NCI-H2196 (cell line): Measurements from ENCODE around the gene AURKB.
"Not testable (repeated sequence)": the region's sequence is repeated elsewhere in the genome, so short reads cannot be mapped to it uniquely, and the experiment has no call there.

ENCODE experiments used
- DNase-seq: peaks from one replicate; lab custom pipeline; 2025; ENCODE audit not compliant: unreplicated experiment; lab: John Stamatoyannopoulos, UW

AURKB gene

DNA sequence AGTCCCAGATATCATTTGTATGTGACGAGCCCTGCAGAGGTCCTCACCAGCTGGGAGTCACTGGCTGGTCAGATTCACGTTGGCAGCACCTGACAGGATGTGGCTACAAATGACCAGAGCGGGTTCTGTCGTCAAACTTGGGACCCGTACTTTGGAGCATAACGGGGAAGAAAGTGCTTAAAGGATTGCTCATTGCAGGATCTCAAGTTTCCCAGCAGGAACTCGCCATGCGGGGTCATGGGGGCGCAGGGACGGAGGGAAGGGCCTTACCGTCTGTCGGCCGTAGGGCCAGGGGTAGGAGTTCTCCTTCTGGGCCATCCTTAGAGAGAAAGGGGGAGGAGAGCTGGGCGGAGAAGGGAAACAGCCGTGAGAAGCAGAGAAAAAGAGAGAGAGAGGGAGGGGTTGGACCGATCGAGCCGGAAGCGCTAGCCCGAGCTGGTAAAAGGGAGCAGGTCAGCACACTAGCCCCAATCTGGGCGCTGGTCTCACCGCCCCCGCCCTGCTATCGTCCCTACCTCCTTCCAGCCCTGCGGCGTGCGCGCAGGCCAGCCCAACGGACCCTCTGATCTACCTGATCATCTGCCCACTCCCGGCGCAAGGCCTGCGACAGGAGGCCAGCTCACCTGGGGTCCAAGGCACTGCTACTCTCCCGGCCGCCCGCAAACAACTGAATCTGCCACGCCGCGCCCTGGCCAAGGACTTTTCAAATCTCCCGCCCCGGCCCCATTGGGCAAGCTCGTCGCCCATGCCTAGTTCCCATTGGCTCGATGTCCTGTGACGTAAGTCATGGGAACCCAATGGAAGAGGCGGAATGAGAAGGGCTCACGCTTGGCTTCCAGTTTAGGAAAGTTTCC lies at the start of gene AURKB:
Gene AURKB, minus strand, starts transcription at position 669 of the 854 bp plus-strand sequence. Its CDS starts 351 bp downstream, at position 318.
- peak; percentile 83 for DNase-seq

DNA sequence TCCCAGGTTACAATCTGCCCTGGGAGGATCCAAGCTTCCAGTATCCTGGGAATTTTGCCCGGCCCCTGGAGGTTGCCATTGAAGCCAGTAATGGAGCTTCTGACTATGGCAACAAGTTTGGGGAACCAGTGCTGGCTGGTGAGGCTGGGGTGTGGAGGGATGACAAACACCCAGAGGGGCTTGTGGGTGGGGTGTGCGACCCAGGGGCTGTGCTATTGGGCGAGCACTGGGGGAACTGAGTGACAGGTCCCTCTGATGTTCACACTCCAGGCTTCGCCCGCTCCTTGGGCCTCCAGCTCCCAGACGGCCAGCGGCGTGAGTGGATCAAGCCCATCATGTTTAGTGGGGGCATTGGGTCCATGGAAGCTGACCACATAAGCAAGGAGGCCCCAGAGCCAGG lies 47.4 kb upstream of the AURKB start:
- no peak for DNase-seq

DNA sequence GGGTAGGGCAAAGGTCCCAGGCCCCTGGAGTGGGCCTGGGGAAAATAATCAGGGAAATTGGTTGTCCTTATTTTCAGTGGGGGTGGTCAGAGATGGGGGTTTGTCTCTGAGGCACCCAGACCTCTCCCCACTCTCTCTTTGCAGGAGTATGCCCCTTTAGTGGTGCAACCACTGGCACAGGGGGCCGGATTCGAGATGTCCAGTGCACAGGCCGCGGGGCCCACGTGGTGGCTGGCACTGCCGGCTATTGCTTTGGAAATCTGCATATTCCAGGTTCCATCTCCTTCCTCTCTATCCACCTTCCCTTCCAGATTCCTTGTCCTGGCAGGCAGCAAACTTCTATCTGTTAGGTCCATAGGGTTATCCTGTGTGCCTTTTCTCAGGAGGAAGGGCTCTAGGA lies 46.3 kb upstream of the AURKB start:
- no peak for DNase-seq

DNA sequence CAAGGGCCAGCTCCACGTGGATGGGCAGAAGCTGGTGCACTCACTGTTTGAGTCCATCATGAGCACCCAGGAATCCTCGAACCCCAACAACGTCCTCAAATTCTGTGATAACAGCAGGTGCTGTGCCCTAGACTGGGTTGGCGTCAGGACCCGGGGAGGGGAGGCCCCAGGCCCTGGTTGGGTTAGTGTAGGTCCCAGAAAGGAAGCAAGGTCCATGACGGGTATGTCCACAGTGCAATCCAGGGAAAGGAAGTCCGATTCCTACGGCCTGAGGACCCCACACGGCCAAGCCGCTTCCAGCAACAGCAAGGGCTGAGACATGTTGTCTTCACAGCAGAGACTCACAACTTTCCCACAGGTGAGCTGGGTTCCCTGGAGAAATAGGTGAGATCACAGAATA lies 45.9 kb upstream of the AURKB start:
- no peak for DNase-seq

DNA sequence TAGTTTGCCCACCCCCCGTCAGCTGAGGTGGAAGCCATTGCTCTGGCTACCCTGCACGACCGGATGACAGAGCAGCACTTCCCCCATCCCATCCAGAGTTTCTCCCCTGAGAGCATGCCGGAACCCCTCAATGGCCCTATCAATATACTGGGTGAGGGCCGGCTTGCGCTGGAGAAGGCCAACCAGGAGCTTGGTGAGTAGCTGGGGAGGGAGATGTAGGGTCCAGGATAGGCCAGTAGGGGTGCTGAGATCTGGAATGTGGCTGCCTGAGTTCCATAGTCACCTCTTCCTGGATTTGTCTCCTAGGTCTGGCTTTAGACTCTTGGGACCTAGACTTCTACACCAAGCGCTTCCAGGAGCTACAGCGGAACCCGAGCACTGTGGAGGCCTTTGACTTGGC lies 45.1 kb upstream of the AURKB start:
- no peak for DNase-seq

DNA sequence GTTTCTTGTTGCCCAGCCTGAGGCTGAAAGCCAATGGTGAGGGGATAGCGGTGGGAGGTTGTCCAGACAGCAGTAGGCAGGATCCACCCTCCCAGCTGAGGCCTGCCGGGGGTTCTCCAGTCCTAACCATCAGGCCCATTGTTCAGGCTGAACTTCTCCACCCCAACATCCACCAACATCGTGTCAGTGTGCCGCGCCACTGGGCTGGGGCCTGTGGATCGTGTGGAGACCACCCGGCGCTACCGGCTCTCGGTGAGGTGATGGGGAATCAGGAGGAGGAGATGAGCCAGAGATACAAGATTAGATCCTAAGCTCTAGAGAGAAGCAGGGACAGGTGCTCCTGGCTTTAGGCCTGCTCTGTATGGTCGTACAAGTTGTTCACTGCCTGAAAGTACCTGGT lies 44.5 kb upstream of the AURKB start:
- DNase-seq = no peak

DNA sequence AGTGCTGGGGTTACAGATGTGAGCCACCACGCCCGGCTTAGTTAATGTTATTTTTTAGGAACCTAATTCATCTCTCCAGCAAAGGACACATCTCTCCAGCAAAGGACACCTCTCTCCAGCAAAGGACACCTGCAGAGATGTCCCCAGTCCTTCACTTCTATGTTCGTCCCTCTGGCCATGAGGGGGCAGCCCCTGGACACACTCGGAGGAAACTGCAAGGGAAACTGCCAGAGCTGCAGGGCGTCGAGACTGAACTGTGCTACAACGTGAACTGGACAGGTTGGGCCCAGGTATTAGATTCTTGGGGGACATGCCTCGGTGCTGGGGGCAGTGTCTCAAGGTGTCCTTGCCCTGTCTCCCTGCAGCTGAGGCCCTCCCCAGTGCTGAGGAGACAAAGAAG lies 43.4 kb upstream of the AURKB start:
- peak; percentile 6 for DNase-seq

DNA sequence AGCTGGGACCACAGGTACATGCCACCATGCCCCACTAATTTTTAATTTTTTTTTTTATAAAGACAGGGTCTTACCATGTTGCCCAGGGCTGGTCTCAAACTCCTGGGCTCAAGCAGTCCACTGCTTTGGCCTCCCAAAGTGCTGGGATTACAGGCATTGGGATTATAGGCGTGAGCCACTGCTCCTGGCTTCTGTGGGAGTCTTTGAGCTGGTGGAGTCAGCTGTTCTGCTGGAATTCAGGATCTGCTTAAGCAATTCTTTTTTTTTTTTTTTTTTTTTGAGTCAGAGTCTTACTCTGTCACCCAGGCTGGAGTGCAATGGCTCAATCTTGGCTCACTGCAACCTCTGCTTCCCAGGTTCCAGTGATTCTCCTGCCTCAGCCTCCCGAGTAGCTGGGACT lies 41.0 kb upstream of the AURKB start:
- DNase-seq = not testable (repeated sequence)

DNA sequence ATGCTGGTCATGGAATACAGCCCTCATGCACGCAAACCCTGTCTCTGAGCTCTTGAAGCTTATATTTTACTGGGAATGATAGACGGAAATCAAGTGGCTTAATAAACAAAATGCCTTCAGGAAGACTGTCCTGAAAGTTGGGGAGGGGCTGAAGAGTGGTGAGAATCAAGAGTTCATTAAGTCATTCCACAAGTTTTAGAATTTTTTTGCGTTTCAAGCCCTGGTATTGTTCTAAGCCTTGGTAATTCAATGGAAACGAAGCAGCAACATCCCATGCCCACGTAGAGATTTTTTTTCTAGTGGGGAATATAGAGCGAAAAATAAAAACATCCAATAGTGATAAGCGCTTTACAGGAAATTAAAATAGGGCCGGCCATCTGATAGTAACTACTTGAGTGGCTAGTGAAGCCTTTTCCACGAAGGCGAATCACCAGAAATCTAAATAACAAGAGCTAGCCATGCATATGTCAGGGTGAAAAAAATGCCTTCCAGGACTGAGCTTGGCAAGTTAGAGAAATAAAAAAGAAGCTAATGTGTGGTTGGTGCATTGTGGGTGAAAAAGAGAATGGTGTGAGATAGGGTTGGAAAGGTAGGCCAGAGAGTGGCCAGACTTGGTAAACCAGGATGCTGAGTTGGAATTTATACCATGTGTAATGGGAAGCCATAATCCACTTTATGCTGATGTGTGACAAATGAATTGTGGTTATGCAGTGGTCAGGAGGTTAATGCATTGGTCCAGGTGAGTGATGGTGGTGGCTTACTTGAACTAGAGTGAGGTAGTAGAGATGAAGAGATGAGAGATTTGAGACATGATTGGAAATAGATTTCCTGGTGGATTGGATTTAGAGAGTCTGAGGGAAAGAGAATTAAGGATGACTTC lies 39.5 kb upstream of the AURKB start:
- DNase-seq = no peak

DNA sequence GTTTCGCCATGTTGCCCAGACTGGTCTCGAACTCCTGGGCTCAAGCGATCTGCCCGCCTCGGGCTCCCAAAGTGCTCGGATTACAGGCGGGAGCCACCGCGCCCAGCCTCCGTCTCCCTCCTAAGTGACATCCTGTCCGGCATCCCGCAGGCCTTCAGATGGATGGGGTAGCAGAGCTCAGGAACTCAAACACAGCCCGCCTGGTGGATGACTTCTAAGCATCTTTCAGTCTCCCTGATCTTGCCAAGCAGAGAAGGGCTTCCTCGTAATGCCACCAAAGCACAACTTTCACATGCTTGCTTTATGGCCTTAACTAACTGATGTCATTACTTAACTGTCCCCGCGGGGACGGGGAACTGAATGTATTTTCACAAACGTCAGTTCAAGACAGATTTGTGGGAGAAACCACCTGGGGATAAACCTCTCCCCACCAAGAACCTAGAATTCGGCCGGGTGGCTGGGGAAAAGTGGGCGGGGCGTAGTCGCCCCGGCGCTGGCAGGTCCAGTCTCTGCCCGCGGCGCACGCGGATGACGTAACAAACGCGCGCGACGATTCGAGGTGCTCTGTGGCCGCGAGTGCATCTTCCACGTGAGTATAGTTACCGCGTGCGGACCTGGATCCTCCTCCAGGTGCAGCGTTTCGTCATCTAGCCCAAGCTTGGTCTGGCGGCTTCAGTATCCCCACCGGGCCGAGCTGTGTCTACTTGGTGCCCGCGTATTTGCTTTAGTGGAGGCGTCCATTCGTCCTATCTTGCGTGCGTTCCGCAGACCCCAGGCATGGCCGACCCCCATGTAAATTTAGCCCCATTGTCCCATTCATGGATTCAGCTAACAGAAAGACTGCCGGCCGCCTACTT lies 38.6 kb upstream of the AURKB start, which contains the start of gene PFAS:
Gene PFAS, plus strand, starts transcription at position 539 of the 857 bp plus-strand sequence. CDS start 4,649 bp downstream, outside the sequence.
- peak; percentile 85 for DNase-seq

DNA sequence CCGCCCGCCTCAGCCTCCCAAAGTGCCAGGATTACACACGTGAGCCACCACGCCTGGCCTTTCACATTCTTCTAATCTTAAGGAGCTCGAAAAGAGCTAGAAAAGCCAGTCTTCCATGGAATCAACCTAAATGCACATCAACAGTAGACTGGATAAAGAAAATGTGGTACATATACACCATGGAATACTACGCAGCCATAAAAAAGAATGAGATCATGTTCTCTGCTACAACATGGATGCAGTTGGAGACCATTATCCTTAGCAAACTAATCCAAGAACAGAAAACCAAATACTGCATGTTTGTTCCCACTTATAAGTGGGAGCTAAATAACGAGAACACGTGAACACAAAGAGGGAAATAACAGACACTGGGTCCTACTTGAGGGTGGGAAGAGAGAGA lies 34.4 kb upstream of the AURKB start:
- no peak for DNase-seq

DNA sequence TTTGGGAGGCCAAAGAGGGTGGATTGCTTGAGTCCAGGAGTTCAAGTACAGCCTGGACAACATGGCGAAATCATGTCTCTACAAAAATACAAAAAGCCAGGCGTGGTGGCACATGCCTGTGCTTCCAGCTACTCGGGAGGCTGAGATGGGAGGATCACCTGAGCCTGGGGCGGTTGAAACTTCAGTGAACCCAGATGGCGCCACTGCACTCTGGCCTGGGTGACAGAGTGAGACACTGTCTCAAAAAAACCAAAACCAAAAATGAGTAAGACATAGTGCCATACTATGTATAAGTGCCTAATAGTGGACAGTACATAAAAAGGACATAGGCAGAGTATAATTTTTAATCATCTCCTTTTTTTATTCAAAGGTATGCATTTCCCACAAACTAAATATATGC lies 33.5 kb upstream of the AURKB start:
- DNase-seq = no peak

DNA sequence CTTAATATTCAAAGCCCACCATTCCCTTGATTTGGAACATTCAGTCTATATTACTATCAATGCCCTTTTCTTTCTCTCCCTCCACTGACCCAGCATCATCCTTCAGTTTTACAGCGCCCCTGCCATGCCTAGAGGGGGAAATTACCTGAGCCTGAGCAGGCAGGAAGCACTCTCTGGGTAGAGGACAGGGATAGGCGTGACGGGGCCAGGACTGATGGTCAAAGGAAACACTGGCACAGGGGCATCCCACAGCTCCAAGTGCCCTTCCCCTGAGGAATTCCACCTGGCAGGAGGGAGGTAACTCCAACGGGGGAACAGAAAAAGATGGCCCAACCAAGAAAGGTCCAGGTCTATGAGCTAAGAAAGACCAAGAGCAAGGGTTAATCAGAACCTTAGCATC lies 27.5 kb upstream of the AURKB start:
- no peak for DNase-seq

DNA sequence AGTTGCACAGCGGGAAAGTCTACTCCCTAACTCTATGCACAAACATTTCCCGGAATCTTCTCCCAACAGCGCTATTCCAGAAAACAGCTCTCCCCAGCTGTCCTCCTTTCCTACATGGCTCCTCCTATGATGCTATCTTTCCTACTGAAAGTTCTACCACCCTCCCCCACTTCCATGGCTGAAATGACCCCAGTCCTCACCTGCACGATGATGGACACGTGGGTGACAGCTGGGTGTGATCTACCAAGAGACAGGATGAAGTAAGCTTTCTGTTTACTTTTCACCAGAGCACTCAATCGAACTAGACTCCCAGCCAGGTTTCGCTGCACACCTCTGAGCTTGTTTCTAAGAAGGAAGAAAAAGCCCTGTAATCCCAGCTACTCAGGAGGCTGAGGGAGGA lies 26.8 kb upstream of the AURKB start:
- DNase-seq = peak; percentile 48

DNA sequence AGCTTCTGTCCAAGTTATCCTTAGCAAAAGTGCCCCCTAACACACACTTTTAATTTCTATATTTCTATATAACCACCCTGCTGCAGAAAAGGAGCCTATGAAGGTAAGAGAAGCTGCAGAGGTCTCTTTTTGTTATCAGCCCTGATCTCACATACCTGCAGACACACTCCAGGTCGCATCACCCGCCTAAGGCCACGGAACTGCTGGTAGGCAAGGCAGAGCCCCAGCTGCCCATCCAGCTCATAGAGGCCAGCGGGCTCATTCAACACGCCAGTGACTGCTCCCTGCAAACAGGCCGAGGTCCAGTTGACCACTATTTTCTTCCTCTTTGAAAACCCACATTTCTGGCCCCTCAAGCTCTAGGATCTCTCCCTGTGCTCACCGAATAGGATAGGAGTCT lies 25.3 kb upstream of the AURKB start:
- no peak for DNase-seq

DNA sequence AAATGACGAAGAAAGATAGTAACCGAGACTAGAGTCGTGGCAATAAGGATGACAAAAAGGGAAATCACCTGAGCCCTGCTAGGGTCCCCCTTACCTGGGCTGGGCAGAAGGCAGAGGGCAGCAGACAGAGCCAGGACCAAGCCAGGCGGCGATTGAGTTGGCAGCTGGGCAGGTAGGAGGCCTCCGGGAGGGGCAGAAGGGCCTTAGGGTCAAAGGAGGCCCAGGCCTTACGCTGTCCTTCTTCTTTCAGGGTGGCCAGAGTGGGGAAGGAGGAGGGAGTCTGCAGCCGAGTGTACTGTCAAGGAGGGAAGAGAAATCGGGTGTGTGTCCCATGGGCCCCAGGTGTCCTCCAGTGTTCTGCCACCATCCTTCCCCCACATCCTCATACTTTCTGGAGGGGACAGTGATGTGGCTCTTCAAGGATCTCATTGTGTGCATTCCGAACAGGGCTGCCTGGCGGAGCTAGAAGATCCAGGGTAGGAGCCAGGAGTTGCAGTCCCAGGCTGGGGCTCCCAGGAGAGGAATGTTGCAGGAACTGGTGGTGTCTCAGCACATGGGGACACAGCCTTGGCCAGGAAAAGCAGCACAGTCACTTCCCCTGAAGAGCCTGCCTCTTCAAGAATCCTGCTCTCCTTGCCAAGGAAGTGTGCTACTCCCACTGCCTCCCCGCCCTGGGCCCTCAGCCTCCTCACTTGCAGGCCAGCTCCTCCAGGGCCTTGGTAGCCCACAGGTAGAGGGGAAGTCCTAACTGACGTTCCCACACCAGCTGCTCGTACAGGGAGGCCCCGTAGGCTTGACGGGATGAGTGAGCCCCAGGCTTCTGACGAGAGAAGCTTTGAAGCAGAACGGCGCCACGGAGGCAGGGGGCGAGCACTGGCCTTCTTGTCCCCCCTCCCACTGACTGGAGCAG lies 24.2 kb upstream of the AURKB start:
- no peak for DNase-seq

DNA sequence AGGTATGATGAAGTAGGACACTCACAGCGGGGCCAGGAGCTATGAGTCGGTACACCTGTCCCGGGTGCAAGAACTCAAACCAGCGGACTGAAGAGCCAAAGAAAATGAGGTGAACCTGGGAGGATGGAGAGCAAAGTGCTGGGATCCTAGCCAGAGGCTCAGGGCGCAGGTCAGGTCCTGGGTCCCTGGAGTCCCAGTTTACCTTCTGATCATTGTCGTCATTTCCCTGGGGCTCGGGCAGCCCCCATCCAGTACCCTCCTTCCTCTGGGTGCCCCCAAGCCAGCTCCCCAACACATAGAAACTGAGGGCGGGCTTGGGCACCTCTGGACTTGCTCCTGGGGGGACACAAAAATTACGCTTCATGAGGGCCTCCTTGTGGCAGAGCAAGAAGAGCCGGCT lies 21.3 kb upstream of the AURKB start:
- no peak for DNase-seq

DNA sequence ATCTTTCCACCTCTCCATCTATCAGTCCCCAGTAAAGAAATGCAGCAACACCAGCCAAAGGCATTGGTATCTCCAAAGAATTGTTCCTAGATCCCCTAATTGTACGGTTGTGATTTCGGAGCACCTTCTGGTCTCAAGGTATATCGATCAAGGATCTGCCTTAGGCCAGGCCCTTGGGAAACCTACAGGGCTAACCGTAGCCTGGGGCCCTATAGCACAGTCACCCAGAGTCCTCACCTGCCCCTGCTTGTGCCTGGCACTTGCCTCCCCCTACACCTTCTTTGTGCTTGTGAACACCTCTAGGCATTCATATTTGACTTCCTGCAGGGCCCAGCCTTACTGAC lies 16.8 kb upstream of the AURKB start:
- no peak for DNase-seq

DNA sequence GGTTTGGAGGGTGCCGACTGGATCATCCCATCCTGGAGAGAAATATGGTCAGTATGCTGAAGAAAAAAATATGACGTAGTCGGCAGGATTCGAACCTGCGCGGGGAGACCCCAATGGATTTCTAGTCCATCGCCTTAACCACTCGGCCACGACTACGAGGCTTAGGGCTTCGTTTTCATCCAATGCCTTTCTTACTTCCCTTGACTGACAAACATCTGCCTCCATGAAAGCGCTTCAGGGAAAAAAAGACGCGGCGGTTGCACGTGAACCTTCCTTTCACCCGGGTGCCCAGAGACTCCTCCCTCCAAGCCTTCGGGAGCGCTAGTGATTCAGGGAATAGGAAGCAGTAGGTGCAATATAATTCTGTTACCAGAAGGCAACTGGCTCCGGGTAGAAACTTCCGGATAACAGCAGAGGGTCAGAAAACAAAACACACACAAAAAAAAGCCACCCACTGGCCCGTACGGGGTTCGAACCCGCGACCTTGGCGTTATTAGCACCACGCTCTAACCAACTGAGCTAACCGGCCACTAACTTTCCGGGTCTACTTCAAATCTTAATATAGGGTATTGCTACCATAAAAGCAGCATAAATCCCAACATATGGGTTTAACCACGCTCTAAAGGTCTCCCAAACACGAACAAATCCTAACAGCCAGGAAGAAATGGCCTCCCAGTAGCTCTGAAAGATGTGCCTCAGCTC lies 16.3 kb upstream of the AURKB start:
- no peak for DNase-seq
